Urothelium cell line (cell line): ENCODE data around the gene PDCD4.

Experiments
- DNase-seq: peaks from one replicate; pipeline ENCODE4 v3.0.0; 2011; ENCODE audit warnings: low spot score, mixed read lengths
- FAIRE-seq: peaks from 2 replicates; lab custom pipeline; 2011; peaks lifted over from hg19 to GRCh38; lab: Jason Lieb, UNC

Gene PDCD4

GRCh38 chr10:110916554-110917346 lies 45.0 kb downstream of the PDCD4 start:
- DNase-seq (no peak), FAIRE-seq (no peak)

- DNase-seq, result peak; percentile 96
- no peak for FAIRE-seq
These were observed 46.5 kb downstream of the PDCD4 start for GRCh38 chr10:110918269-110918642.

GRCh38 chr10:110918643-110919348 lies 47.1 kb downstream of the PDCD4 start, which contains the start of gene BBIP1:
BBIP1 (minus strand) TSS chr10:110919180; CDS start chr10:110918157, 1,023 bp downstream.
- peak; percentile 89 for FAIRE-seq
- DNase-seq, result no peak

GRCh38 chr10:110919349-110919931 lies 47.7 kb downstream of the PDCD4 start, which contains the start of gene SHOC2:
SHOC2 (plus strand) TSS chr10:110919604; CDS start chr10:110964359, 44,755 bp downstream.
- FAIRE-seq (no peak), DNase-seq (peak; percentile 96)

GRCh38 chr10:110919971-110920881 lies 48.5 kb downstream of the PDCD4 start:
- DNase-seq (peak; percentile 20), FAIRE-seq (no peak)

GRCh38 chr10:110923856-110924493 lies 52.2 kb downstream of the PDCD4 start:
- FAIRE-seq, result peak; percentile 30
- no peak for DNase-seq

- DNase-seq, result no peak
- no peak for FAIRE-seq
These were observed 55.7 kb downstream of the PDCD4 start for GRCh38 chr10:110927461-110927860.

- DNase-seq, result no peak
- no peak for FAIRE-seq
These were observed 60.1 kb downstream of the PDCD4 start for GRCh38 chr10:110931769-110932381.

- no peak for FAIRE-seq
- DNase-seq, result no peak
These were observed 60.9 kb downstream of the PDCD4 start for GRCh38 chr10:110932505-110933180.

GRCh38 chr10:110936757-110937156 lies 65.0 kb downstream of the PDCD4 start:
- no peak for FAIRE-seq

GRCh38 chr10:110939419-110939818 lies 67.7 kb downstream of the PDCD4 start:
- DNase-seq (no peak), FAIRE-seq (no peak)

More at GRCh38 chr10:110936757-110937156, 65.0 kb downstream of the PDCD4 start:
- DNase-seq, result no peak

- no peak for DNase-seq
These were observed 73.2 kb downstream of the PDCD4 start for GRCh38 chr10:110944792-110945396.

GRCh38 chr10:110946496-110946895 lies 74.8 kb downstream of the PDCD4 start:
- no peak for FAIRE-seq
- no peak for DNase-seq

More at GRCh38 chr10:110944792-110945396, 73.2 kb downstream of the PDCD4 start:
- no peak for FAIRE-seq

- DNase-seq (no peak), FAIRE-seq (peak; percentile 48)
These were observed 75.4 kb downstream of the PDCD4 start for GRCh38 chr10:110947061-110947595.
